Cardiac fibroblast (primary cell): Measurements from ENCODE around the gene SYNGR1.

Source experiments
- DNase-seq, 2 donors: peaks; one replicate each; pipeline versions ENCODE4 v3.0.0 to v3.0.0-alpha.2; 2010; ENCODE audit warnings: low read depth in 2 of 2
- H3K4me3 ChIP-seq, 2 donors: replicated peaks in 1 of 2; 1 replicate in 1 of 2; 2 replicates in 1 of 2; pipeline ENCODE4 v1.5.1; 2011; ENCODE audit warnings: low read depth in 2 of 2, low read length in 2 of 2, mild to moderate bottlenecking in 2 of 2, moderate library complexity in 1 of 2
- TF ChIP-seq, protein P1 (sequence below): IDR thresholded peaks from one replicate; pipeline ENCODE4 v1.5.1; 2011; ENCODE audit warnings: low read depth, mild to moderate bottlenecking, low read length, inconsistent platforms

SYNGR1 gene

DNA sequence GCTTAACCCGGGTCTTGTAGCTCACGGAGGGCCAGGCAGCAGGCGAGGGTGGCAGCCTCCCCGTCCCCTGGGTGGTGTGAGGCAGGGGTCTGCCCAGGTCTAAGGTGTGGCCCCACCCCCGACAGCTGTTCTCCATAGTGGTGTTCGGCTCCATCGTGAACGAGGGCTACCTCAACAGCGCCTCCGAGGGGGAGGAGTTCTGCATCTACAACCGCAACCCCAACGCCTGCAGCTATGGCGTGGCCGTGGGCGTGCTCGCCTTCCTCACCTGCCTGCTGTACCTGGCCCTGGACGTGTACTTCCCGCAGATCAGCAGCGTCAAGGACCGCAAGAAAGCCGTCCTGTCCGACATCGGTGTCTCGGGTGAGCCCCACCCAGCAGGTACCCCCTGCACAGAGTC is 24.4 kb downstream of the SYNGR1 start:
- TF ChIP-seq, protein P1, sequence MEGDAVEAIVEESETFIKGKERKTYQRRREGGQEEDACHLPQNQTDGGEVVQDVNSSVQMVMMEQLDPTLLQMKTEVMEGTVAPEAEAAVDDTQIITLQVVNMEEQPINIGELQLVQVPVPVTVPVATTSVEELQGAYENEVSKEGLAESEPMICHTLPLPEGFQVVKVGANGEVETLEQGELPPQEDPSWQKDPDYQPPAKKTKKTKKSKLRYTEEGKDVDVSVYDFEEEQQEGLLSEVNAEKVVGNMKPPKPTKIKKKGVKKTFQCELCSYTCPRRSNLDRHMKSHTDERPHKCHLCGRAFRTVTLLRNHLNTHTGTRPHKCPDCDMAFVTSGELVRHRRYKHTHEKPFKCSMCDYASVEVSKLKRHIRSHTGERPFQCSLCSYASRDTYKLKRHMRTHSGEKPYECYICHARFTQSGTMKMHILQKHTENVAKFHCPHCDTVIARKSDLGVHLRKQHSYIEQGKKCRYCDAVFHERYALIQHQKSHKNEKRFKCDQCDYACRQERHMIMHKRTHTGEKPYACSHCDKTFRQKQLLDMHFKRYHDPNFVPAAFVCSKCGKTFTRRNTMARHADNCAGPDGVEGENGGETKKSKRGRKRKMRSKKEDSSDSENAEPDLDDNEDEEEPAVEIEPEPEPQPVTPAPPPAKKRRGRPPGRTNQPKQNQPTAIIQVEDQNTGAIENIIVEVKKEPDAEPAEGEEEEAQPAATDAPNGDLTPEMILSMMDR = no peak

DNA sequence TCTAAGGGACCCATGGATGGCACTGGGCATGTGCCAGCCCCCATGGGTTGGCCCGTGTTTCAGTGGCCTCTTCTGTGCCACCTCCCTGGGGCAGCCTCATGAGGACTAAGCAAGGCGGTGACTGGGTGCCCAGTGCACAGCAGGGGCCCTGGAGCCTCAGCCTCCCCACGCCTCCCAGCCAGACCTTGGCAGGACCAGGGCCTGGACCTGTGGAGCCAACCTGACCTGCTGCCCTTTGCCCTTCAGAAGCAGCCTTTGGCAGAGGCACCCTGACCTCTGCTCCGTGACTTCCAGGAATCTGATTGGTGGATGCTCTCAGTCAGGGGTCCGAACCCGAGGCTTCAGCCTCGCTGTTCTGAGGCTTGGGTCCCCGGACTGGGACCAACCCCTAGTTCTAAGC is 25.0 kb downstream of the SYNGR1 start:
- H3K4me3 ChIP-seq = no peak overlapping the region
- TF ChIP-seq, protein P1 = no peak
- DNase-seq = no peak

More for the DNA sequence above, 24.4 kb downstream of the SYNGR1 start:
- no peak for DNase-seq
- no peak overlapping the region for H3K4me3 ChIP-seq

DNA sequence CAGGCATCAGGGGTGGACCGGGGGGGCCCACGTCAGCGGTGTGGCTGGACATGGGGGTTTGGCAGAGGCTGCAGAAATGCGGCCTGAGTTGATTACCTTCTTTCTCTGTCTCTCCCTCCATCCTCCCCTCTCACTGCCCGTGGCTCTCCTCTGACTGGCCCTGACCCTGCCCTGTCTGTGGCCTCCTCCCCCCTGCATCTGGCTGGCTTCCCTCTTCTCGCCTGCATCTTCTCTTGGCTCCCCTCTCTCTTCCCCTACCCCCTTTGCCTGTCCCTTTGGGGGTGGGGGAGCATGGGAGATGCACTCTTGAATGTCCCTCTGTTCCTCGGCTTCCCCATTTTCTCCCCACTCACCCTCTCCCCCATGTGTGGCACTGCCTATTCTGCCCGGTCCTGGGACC is 25.9 kb downstream of the SYNGR1 start:
- DNase-seq = no peak
- H3K4me3 ChIP-seq = no peak overlapping the region
- TF ChIP-seq, protein P1 = no peak

DNA sequence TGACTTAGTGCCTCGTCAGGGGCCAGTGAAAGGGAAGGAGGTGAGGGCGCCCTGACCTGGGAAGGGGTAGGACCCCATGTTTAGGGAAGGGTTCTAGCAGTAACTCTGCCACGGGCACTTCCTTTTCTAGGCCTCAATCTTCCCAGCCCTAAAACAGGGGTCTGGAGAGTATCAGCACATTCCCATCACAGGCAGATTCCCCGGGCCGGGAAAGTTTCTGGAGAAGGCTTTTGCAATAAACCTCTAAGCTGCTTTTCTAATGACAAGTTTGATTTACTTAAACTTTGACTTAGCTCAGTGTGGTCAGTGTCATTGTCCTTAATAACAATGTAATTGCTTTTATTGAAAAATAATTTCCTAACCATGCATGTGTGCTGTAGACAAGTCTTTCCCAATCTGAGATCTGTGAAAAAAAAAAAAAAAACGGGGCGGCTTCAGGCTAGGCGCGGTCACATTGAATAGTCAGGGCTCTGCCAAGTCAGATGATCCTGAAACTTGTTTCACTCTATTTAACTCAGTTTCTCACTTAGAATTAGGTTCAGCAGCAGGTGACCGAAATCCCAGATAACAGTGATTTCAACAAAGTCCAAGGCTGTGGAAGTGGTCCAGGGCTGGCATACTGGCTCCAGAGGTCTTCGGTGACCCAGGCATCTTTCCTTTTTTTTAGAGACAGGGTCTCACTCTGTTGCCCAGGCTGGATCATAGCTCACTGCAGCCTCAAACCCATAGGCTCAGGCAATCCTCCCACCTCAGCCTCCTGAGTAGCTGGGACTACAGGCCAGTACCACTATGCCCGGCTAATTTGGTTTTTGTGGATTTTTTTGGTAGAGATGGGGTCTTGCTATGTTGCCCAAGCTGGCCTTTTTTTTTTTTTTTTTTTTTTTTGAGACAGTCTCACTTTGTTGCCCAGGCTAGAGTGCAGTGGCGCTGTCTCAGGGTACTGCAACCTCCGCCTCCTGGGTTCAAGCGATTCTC is 30.3 kb downstream of the SYNGR1 start:
- TF ChIP-seq, protein P1 = no peak

DNA sequence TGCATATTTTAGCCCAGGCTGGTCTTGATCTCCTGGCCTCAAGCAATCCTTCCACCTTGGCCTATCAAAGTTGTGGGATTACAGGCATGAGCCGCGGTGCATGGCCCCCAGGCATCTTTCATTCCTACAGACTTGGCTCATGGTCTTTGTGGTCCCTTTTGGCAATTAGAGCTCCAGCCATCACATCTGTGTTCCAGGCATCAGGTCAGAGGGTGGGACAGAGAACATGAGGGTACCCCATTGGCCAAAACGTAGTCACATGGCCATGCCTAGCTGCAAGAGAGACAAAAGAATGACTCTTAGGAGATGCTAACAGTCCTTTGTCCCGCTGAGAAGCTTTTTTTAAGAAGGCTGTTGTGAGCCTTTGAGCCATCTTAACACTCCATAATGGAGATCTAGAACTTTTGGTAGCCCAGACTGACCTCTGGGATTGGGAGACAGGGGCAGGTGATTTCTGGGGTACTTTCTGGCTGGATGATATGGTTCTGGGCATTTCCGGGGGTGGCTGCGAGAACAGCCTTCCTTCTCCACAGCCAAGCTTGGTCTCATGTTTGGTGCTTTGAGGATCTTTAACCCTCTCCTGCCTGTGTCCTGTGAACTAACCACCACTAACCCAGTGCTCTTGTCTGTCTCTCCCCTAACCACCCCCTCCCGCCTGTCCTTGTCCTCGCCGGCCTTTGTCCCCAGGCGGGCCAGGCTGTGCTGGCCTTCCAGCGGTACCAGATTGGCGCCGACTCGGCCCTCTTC is 31.4 kb downstream of the SYNGR1 start:
- DNase-seq = no peak
- TF ChIP-seq, protein P1 = no peak
- no peak overlapping the region for H3K4me3 ChIP-seq

More for the DNA sequence above, 30.3 kb downstream of the SYNGR1 start:
- no peak overlapping the region for H3K4me3 ChIP-seq
- no peak for DNase-seq

DNA sequence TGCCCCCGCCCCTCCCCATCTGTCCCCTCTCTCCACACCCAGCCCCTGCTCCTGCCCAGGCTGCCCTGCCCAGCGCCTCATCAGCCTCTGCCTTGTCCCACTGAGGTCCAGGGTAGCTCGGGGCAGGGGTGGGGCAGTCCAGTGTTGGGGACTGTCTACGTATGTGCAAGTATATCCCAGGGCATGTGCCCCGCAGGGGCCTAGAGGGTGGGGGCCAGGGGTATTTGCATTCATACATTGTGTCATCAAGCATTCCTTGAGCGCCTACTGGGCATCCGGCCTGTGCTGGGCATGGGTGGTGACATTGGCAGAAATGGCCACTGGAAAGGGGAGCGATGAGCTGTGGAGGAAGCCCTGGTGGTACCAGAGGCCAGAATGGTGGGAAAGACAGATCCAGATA is 32.1 kb downstream of the SYNGR1 start:
- TF ChIP-seq, protein P1 = no peak
- H3K4me3 ChIP-seq = no peak overlapping the region
- no peak for DNase-seq
